ENCODE results near the gene TSPAN2. TPM values are rescaled to one million over a fixed set of nuclear protein-coding genes. Genes with fewer than 3 reads are reported as not detected.

Gene TSPAN2
- polyA plus RNA-seq (2012; ENCODE audit: insufficient read depth, insufficient read length, low read depth), result not detected

- Histone ChIP-seq H3K9me3 (no peaks in the 10 kb centered on the region), H3K27me3 (peaks cover 7% of the 10 kb centered on the region), H3K4me3 (ENCODE audit: low read depth, low read length) (peak within 1 kb of the TSS; percentile 24; the same call in 1 of the 2 replicates), H3K4me1 (no peaks in the 10 kb centered on the region), H3K36me3 (no peaks in the 10 kb centered on the region)
- DNase-seq, result peak; percentile 26
- no peak for TF ChIP-seq CTCF (IDR thresholded peaks at IDR 0.05; ENCODE audit: low read depth, low read length)
Observed at GRCh38 chr1:115089420-115090185, at the start of gene TSPAN2. TSS of gene TSPAN2 (minus strand) at chr1:115089503. CDS start at chr1:115089432, 71 bp downstream.

DNA sequence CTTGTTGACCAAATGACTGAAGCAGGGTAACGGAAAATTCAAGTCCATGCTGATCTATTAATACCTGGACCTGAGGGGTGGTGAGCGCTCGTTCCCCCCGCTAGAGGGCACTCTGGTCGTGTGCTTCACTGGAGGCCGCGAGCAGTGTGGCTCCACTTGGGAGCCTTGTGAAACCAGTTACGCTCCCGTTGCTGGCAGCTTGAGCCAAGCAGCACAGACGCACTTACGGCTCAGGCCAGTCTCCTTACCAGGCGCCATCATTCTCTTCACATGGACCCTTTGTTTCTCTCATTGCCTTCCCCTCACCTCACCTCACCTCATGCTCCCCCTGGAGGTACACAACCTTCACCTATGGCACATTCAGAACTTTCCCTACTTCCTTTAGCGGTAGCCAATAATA lies 49.7 kb upstream of the TSPAN2 start:
- peak; percentile 92 for TF ChIP-seq CTCF (IDR thresholded peaks at IDR 0.05; ENCODE audit: low read depth, low read length)
- H3K4me1 ChIP-seq, result no peaks in the 10 kb centered on the region
- no peaks in the 10 kb centered on the region for H3K27me3 ChIP-seq
- no peaks in the 10 kb centered on the region for H3K36me3 ChIP-seq
- peak; percentile 78 for DNase-seq
- no peaks in the 10 kb centered on the region for H3K9me3 ChIP-seq
- no peak overlapping the region for H3K4me3 ChIP-seq (ENCODE audit: low read depth, low read length)

DNA sequence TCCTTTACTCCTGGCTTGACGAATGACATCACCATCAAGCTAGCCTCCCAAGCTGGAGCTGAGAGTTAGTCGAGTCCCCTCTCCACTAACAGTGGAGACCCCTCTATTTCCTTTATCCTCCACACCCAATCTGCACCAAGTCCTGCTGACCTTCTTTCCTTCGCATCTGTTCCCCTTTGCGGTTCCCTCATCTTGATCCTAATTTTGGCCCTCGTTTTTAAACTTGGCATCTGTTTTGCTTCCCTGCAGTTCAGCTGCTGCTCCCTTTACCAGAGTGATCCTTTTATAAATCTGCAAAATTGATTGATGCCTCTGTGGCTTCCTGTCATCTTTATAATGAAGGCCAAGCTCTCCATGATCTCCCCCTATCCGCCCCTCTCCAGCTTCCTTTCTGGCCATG lies 49.0 kb upstream of the TSPAN2 start:
- H3K27me3 ChIP-seq, result no peaks in the 10 kb centered on the region
- TF ChIP-seq CTCF (IDR thresholded peaks at IDR 0.05; ENCODE audit: low read depth, low read length), result no peak
- H3K4me1 ChIP-seq, result no peaks in the 10 kb centered on the region
- H3K9me3 ChIP-seq, result no peaks in the 10 kb centered on the region
- DNase-seq, result no peak
- H3K36me3 ChIP-seq, result no peaks in the 10 kb centered on the region
- H3K4me3 ChIP-seq (ENCODE audit: low read depth, low read length), result no peak overlapping the region

DNA sequence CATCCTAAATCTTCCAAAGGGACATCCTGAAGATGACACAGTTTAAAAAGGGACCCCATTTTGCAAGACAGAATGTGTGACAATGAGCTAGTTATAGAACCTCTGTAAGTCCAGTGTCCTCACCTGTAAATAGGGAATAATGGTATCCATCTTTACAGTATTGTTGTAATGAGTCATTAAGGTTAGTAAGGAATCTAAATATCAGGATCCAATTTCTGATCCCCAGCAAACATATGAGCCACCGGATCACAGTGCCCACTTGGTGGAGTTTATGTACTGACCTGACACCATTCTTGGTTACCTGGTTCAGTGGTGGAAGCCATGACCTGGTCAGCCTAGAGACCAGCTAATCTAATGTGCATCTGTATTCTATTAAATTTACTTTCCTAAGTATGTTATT lies 47.9 kb upstream of the TSPAN2 start:
- no peaks in the 10 kb centered on the region for H3K36me3 ChIP-seq
- H3K4me3 ChIP-seq (ENCODE audit: low read depth, low read length), result no peak overlapping the region
- H3K27me3 ChIP-seq, result no peaks in the 10 kb centered on the region
- no peaks in the 10 kb centered on the region for H3K9me3 ChIP-seq
- no peak for TF ChIP-seq CTCF (IDR thresholded peaks at IDR 0.05; ENCODE audit: low read depth, low read length)
- no peaks in the 10 kb centered on the region for H3K4me1 ChIP-seq
- no peak for DNase-seq

DNA sequence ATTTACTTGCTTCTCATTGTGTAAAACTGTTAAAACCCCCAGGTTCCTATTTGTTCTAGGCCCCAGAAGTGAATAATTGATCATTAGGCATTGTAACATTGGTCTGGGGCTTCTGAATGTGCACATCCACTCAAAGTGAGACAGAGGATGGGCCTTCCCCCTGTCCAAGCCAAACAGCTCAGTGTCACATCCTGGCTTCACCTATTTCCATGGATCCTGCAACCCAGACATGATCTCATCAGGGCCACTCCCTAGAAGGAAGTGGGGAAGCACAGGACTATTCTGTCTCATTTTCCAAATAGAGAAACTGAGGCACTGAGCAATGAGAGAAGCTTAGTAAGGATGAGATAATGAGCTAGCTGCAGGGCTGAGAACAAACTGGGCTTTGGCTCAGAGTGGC lies 47.4 kb upstream of the TSPAN2 start:
- H3K4me1 ChIP-seq, result no peaks in the 10 kb centered on the region
- no peaks in the 10 kb centered on the region for H3K36me3 ChIP-seq
- no peaks in the 10 kb centered on the region for H3K9me3 ChIP-seq
- no peaks in the 10 kb centered on the region for H3K27me3 ChIP-seq
- TF ChIP-seq CTCF (IDR thresholded peaks at IDR 0.05; ENCODE audit: low read depth, low read length), result no peak
- H3K4me3 ChIP-seq (ENCODE audit: low read depth, low read length), result no peak overlapping the region
- no peak for DNase-seq

GRCh38 chr1:115136106-115136505 lies 46.8 kb upstream of the TSPAN2 start:
- Histone ChIP-seq H3K27me3 (no peaks in the 10 kb centered on the region), H3K4me3 (ENCODE audit: low read depth, low read length) (no peak overlapping the region), H3K36me3 (no peaks in the 10 kb centered on the region), H3K9me3 (no peaks in the 10 kb centered on the region), H3K4me1 (no peaks in the 10 kb centered on the region)
- no peak for DNase-seq
- TF ChIP-seq CTCF (IDR thresholded peaks at IDR 0.05; ENCODE audit: low read depth, low read length), result no peak

Measured in BE2C (cell line).